Measurements from ENCODE around the gene AUTS2.

GRCh38 chr7:69654381-69654780, 56.1 kb downstream of the AUTS2 start:
- TF ChIP-seq POLR2AphosphoS5 (IDR thresholded peaks at IDR 0.05; ENCODE audit: insufficient read depth in 1 of 2, low read depth in 1 of 2): peak in 1 of 2 donors; percentile 52
- no peak for TF ChIP-seq CTCF (IDR thresholded peaks at IDR 0.05)

Data from vagina (tissue), 2 donors.